GM18868 (cell line): ENCODE results near the gene AFDN.
A peak's percentile ranks its signal among the peaks of the same experiment; 100 is the strongest.

Source experiments
- ATAC-seq: cut with Tn5 transposase; IDR thresholded peaks from one replicate; pipeline ENCODE4 v1.9.1; 2021; ENCODE audit warnings: mild to moderate bottlenecking, moderate library complexity; ENCODE audit not compliant: unreplicated experiment

The AFDN gene

GRCh38 chr6:167860550-167861226, 34.0 kb downstream of the AFDN start:
- no peak for ATAC-seq

- ATAC-seq: no peak
These were observed 34.7 kb downstream of the AFDN start for GRCh38 chr6:167861424-167861823.

- ATAC-seq: no peak
These were observed 37.2 kb downstream of the AFDN start for GRCh38 chr6:167863897-167864296.

- no peak for ATAC-seq
These were observed 39.9 kb downstream of the AFDN start for GRCh38 chr6:167866642-167867041.

- no peak for ATAC-seq
These were observed 43.6 kb downstream of the AFDN start for GRCh38 chr6:167870321-167870720.

GRCh38 chr6:167872538-167873210, 46.0 kb downstream of the AFDN start:
- ATAC-seq: peak; percentile 73

GRCh38 chr6:167877994-167878779, 51.5 kb downstream of the AFDN start:
- ATAC-seq: no peak

GRCh38 chr6:167879612-167880011, 52.9 kb downstream of the AFDN start:
- ATAC-seq: no peak

- ATAC-seq: no peak
These were observed 54.6 kb downstream of the AFDN start for GRCh38 chr6:167881327-167881726.

GRCh38 chr6:167882244-167882643, 55.5 kb downstream of the AFDN start:
- ATAC-seq: no peak

GRCh38 chr6:167888098-167888497, 61.4 kb downstream of the AFDN start:
- ATAC-seq: no peak

GRCh38 chr6:167892835-167893815, 66.4 kb downstream of the AFDN start:
- peak; percentile 87 for ATAC-seq

- ATAC-seq: no peak
These were observed 68.3 kb downstream of the AFDN start for GRCh38 chr6:167894965-167895364.

GRCh38 chr6:167896648-167897047, 69.9 kb downstream of the AFDN start:
- ATAC-seq: no peak

- peak; percentile 81 for ATAC-seq
These were observed 72.1 kb downstream of the AFDN start for GRCh38 chr6:167898673-167899311.

- no peak for ATAC-seq
These were observed 78.1 kb downstream of the AFDN start for GRCh38 chr6:167904791-167905190.

- ATAC-seq: no peak
These were observed 80.2 kb downstream of the AFDN start for GRCh38 chr6:167906899-167907298.

- ATAC-seq: no peak
These were observed 81.3 kb downstream of the AFDN start for GRCh38 chr6:167907837-167908681.

- no peak for ATAC-seq
These were observed 83.3 kb downstream of the AFDN start for GRCh38 chr6:167910007-167910406.
